ENCODE results near the gene PDLIM1. TPM values are rescaled to one million over a fixed set of nuclear protein-coding genes. Genes with fewer than 3 reads are reported as not detected.
A peak's percentile ranks its signal among the peaks of the same experiment; 100 is the strongest.

Gene PDLIM1
- total RNA-seq, 2 experiments from 2014 or later, result 9.4 to 9.5 TPM

GRCh38 chr10:95312257-95312656 is 21.5 kb upstream of the PDLIM1 start:
- Mint-ChIP-seq H3K9me3 (ENCODE audit: insufficient read depth) (no peaks in the 10 kb centered on the region), H3K4me3 (no peak overlapping the region), H3K36me3 (ENCODE audit: low read depth) (no peaks in the 10 kb centered on the region), H3K4me1 (ENCODE audit: low read depth) (peaks cover 25% of the 10 kb centered on the region), H3K27ac (no peak overlapping the region), H3K27me3 (ENCODE audit: low read depth) (peaks cover 15% of the 10 kb centered on the region)
- ChIA-PET CTCF (no interaction called here), POLR2A (no interaction called here)
- ATAC-seq, result no peak
- no peak for DNase-seq

GRCh38 chr10:95309958-95310357 is 19.2 kb upstream of the PDLIM1 start:
- ATAC-seq (no peak), DNase-seq (no peak)
- H3K27me3 Mint-ChIP-seq (ENCODE audit: low read depth), result peaks cover 17% of the 10 kb centered on the region
- H3K27ac Mint-ChIP-seq, result peak overlapping the region; percentile 12
- H3K4me1 Mint-ChIP-seq (ENCODE audit: low read depth), result peaks cover 25% of the 10 kb centered on the region
- no peaks in the 10 kb centered on the region for H3K9me3 Mint-ChIP-seq (ENCODE audit: insufficient read depth)
- POLR2A ChIA-PET, result no interaction called here
- CTCF ChIA-PET, result no interaction called here
- H3K4me3 Mint-ChIP-seq, result no peak overlapping the region
- H3K36me3 Mint-ChIP-seq (ENCODE audit: low read depth), result no peaks in the 10 kb centered on the region

GRCh38 chr10:95308389-95309302 is 17.8 kb upstream of the PDLIM1 start:
- Mint-ChIP-seq H3K9me3 (ENCODE audit: insufficient read depth) (no peaks in the 10 kb centered on the region), H3K27me3 (ENCODE audit: low read depth) (peaks cover 12% of the 10 kb centered on the region), H3K4me3 (no peak overlapping the region), H3K4me1 (ENCODE audit: low read depth) (peaks cover 25% of the 10 kb centered on the region), H3K36me3 (ENCODE audit: low read depth) (no peaks in the 10 kb centered on the region), H3K27ac (no peak overlapping the region)
- no peak for ATAC-seq
- peak; percentile 22 for DNase-seq
- ChIA-PET POLR2A (no interaction called here), CTCF (no interaction called here)

- Mint-ChIP-seq H3K9me3 (ENCODE audit: insufficient read depth) (no peaks in the 10 kb centered on the region), H3K27ac (no peak overlapping the region), H3K27me3 (ENCODE audit: low read depth) (peaks cover 7% of the 10 kb centered on the region), H3K4me1 (ENCODE audit: low read depth) (peaks cover 25% of the 10 kb centered on the region), H3K4me3 (no peak overlapping the region), H3K36me3 (ENCODE audit: low read depth) (no peaks in the 10 kb centered on the region)
- ATAC-seq (no peak), DNase-seq (no peak)
- ChIA-PET CTCF (interaction anchor here (1.1 to 1.2 kb wide), 2 partner anchors 21 to 63 kb away, joined by 3 to 4 read pairs; no protein-coding TSS in a partner anchor), POLR2A (no interaction called here)
Measured at GRCh38 chr10:95306851-95307250, 16.0 kb upstream of the PDLIM1 start.

- H3K4me1 Mint-ChIP-seq (ENCODE audit: low read depth), result peaks cover 25% of the 10 kb centered on the region
- peaks cover 5% of the 10 kb centered on the region for H3K27me3 Mint-ChIP-seq (ENCODE audit: low read depth)
- no peak overlapping the region for H3K27ac Mint-ChIP-seq
- no peak overlapping the region for H3K4me3 Mint-ChIP-seq
- no peaks in the 10 kb centered on the region for H3K9me3 Mint-ChIP-seq (ENCODE audit: insufficient read depth)
- DNase-seq, result no peak
- CTCF ChIA-PET, result interaction anchor here (1.1 to 1.2 kb wide), 2 partner anchors 20 to 62 kb away, joined by 3 to 4 read pairs; no protein-coding TSS in a partner anchor
- no peak for ATAC-seq
- POLR2A ChIA-PET, result no interaction called here
- no peaks in the 10 kb centered on the region for H3K36me3 Mint-ChIP-seq (ENCODE audit: low read depth)
Measured at GRCh38 chr10:95306318-95306650, 15.5 kb upstream of the PDLIM1 start.

- DNase-seq (no peak), ATAC-seq (no peak)
- no peaks in the 10 kb centered on the region for H3K36me3 Mint-ChIP-seq (ENCODE audit: low read depth)
- peaks cover 24% of the 10 kb centered on the region for H3K4me1 Mint-ChIP-seq (ENCODE audit: low read depth)
- H3K27ac Mint-ChIP-seq, result no peak overlapping the region
- no peak overlapping the region for H3K4me3 Mint-ChIP-seq
- no peaks in the 10 kb centered on the region for H3K9me3 Mint-ChIP-seq (ENCODE audit: insufficient read depth)
- H3K27me3 Mint-ChIP-seq (ENCODE audit: low read depth), result peaks cover 5% of the 10 kb centered on the region
- CTCF ChIA-PET, result interaction anchor here (1.1 kb wide), 1 partner anchor 62 kb away, joined by 3 read pairs; no protein-coding TSS in a partner anchor
- POLR2A ChIA-PET, result no interaction called here
Measured at GRCh38 chr10:95305606-95306317, 15.0 kb upstream of the PDLIM1 start.

GRCh38 chr10:95304976-95305375 is 14.2 kb upstream of the PDLIM1 start:
- DNase-seq, result no peak
- no peak for ATAC-seq
- Mint-ChIP-seq H3K27ac (no peak overlapping the region), H3K9me3 (ENCODE audit: insufficient read depth) (no peaks in the 10 kb centered on the region), H3K4me1 (ENCODE audit: low read depth) (peaks cover 16% of the 10 kb centered on the region), H3K36me3 (ENCODE audit: low read depth) (no peaks in the 10 kb centered on the region), H3K4me3 (no peak overlapping the region), H3K27me3 (ENCODE audit: low read depth) (peaks cover 5% of the 10 kb centered on the region)
- CTCF ChIA-PET, result no interaction called here
- POLR2A ChIA-PET, result no interaction called here

- POLR2A ChIA-PET, result no interaction called here
Measured at GRCh38 chr10:95304463-95304862, 13.7 kb upstream of the PDLIM1 start.

GRCh38 chr10:95303950-95304349 is 13.1 kb upstream of the PDLIM1 start:
- H3K4me1 Mint-ChIP-seq (ENCODE audit: low read depth), result peaks cover 7% of the 10 kb centered on the region
- no peak for ATAC-seq
- no peak overlapping the region for H3K27ac Mint-ChIP-seq
- H3K36me3 Mint-ChIP-seq (ENCODE audit: low read depth), result no peaks in the 10 kb centered on the region
- POLR2A ChIA-PET, result no interaction called here
- CTCF ChIA-PET, result no interaction called here
- H3K4me3 Mint-ChIP-seq, result no peak overlapping the region
- no peak for DNase-seq
- peaks cover 5% of the 10 kb centered on the region for H3K27me3 Mint-ChIP-seq (ENCODE audit: low read depth)
- H3K9me3 Mint-ChIP-seq (ENCODE audit: insufficient read depth), result no peaks in the 10 kb centered on the region

More at GRCh38 chr10:95304463-95304862, 13.7 kb upstream of the PDLIM1 start:
- no peak overlapping the region for H3K4me3 Mint-ChIP-seq
- no peaks in the 10 kb centered on the region for H3K36me3 Mint-ChIP-seq (ENCODE audit: low read depth)
- no peaks in the 10 kb centered on the region for H3K9me3 Mint-ChIP-seq (ENCODE audit: insufficient read depth)
- ATAC-seq (no peak), DNase-seq (no peak)
- no peak overlapping the region for H3K27ac Mint-ChIP-seq
- H3K4me1 Mint-ChIP-seq (ENCODE audit: low read depth), result peaks cover 11% of the 10 kb centered on the region
- H3K27me3 Mint-ChIP-seq (ENCODE audit: low read depth), result peaks cover 5% of the 10 kb centered on the region
- CTCF ChIA-PET, result no interaction called here

GRCh38 chr10:95303535-95303934 is 12.7 kb upstream of the PDLIM1 start:
- ATAC-seq (no peak), DNase-seq (no peak)
- H3K4me3 Mint-ChIP-seq, result no peak overlapping the region
- H3K9me3 Mint-ChIP-seq (ENCODE audit: insufficient read depth), result no peaks in the 10 kb centered on the region
- ChIA-PET POLR2A (no interaction called here), CTCF (no interaction called here)
- H3K27ac Mint-ChIP-seq, result no peak overlapping the region
- H3K27me3 Mint-ChIP-seq (ENCODE audit: low read depth), result peaks cover 5% of the 10 kb centered on the region
- H3K4me1 Mint-ChIP-seq (ENCODE audit: low read depth), result peaks cover 2% of the 10 kb centered on the region
- H3K36me3 Mint-ChIP-seq (ENCODE audit: low read depth), result no peaks in the 10 kb centered on the region

- H3K27me3 Mint-ChIP-seq (ENCODE audit: low read depth), result no peaks in the 10 kb centered on the region
- POLR2A ChIA-PET, result no interaction called here
- H3K9me3 Mint-ChIP-seq (ENCODE audit: insufficient read depth), result no peaks in the 10 kb centered on the region
- no peak overlapping the region for H3K27ac Mint-ChIP-seq
- peaks cover 10% of the 10 kb centered on the region for H3K4me1 Mint-ChIP-seq (ENCODE audit: low read depth)
- DNase-seq (no peak), ATAC-seq (no peak)
- CTCF ChIA-PET, result interaction anchor here (1.2 kb wide), 1 partner anchor 54 kb away, joined by 3 read pairs; no protein-coding TSS in a partner anchor
- H3K36me3 Mint-ChIP-seq (ENCODE audit: low read depth), result no peaks in the 10 kb centered on the region
- H3K4me3 Mint-ChIP-seq, result no peak overlapping the region
Measured at GRCh38 chr10:95300022-95300539, 9.3 kb upstream of the PDLIM1 start.

- Mint-ChIP-seq H3K36me3 (ENCODE audit: low read depth) (no peaks in the 10 kb centered on the region), H3K4me1 (ENCODE audit: low read depth) (peaks cover 20% of the 10 kb centered on the region), H3K27ac (no peak overlapping the region), H3K4me3 (no peak overlapping the region), H3K27me3 (ENCODE audit: low read depth) (peaks cover 15% of the 10 kb centered on the region), H3K9me3 (ENCODE audit: insufficient read depth) (no peaks in the 10 kb centered on the region)
- CTCF ChIA-PET, result no interaction called here
- DNase-seq, result no peak
- POLR2A ChIA-PET, result no interaction called here
- no peak for ATAC-seq
Measured at GRCh38 chr10:95297402-95297801, 6.6 kb upstream of the PDLIM1 start.
